Kidney (tissue), 14 donors: ENCODE results near the gene CFAP251. TPM values are rescaled to one million over a fixed set of nuclear protein-coding genes. Genes with fewer than 3 reads are reported as not detected.

Source experiments
- DNase-seq, 5 donors: peaks; one replicate each; pipeline ENCODE4 v3.0.0-alpha.2; 2013 to 2020
- FAIRE-seq: peaks from 2 replicates; lab custom pipeline; 2012; peaks lifted over from hg19 to GRCh38; lab: Jason Lieb, UNC
- H3K27ac ChIP-seq, 2 donors: one replicate each; pipeline ENCODE4 v1.7.0; 2013; ENCODE audit warnings: low read depth in 2 of 2, low read length in 2 of 2, inconsistent platforms in 1 of 2
- H3K27me3 ChIP-seq: one replicate; pipeline ENCODE4 v1.7.1; 2013; ENCODE audit warnings: low read length, inconsistent platforms; ENCODE audit not compliant: control insufficient read depth, insufficient read depth
- H3K36me3 ChIP-seq, 3 donors: one replicate each; pipeline versions ENCODE4 v1.7.0 to v1.7.1; 2013; ENCODE audit warnings: low read length in 3 of 3, control low read depth in 1 of 3, inconsistent platforms in 1 of 3; ENCODE audit not compliant: insufficient read depth in 3 of 3, control insufficient read depth in 2 of 3
- H3K4me1 ChIP-seq, 3 donors: one replicate each; pipeline versions ENCODE4 v1.7.0 to v1.7.1; 2013; ENCODE audit warnings: low read length in 3 of 3, inconsistent platforms in 1 of 3, low read depth in 1 of 3; ENCODE audit not compliant: control insufficient read depth in 2 of 3, insufficient read depth in 2 of 3
- H3K4me3 ChIP-seq, 3 donors: one replicate each; pipeline versions ENCODE4 v1.7.0 to v1.8.1; 2013; ENCODE audit warnings: low read length in 3 of 3, control low read depth in 1 of 3, inconsistent platforms in 1 of 3
- H3K9ac ChIP-seq, 3 donors: one replicate each; pipeline versions ENCODE4 v1.7.0 to v1.7.1; 2013; ENCODE audit warnings: low read length in 3 of 3, control low read depth in 1 of 3, inconsistent platforms in 1 of 3
- H3K9me3 ChIP-seq, 3 donors: one replicate each; pipeline versions ENCODE4 v1.7.0 to v1.7.1; 2013; ENCODE audit warnings: low read length in 3 of 3, control low read depth in 1 of 3, inconsistent platforms in 1 of 3; ENCODE audit not compliant: control insufficient read depth in 2 of 3, insufficient read depth in 1 of 3
- CTCF ChIP-seq: IDR thresholded peaks from 3 replicates; pipeline ENCODE4 v1.5.1; 2012; ENCODE audit warnings: mild to moderate bottlenecking, moderate library complexity, borderline replicate concordance; ENCODE audit not compliant: insufficient read depth; ENCODE audit errors: extremely low read depth
- intact Hi-C: fragments of 100-400 bp; cut with DNase I; formaldehyde crosslinking; loops from one replicate; pipeline ENCODE4 v1.11.1; 2022
- polyA plus RNA-seq: library from polyadenylated mRNA; stranded (reverse); fragments of 350-450 nt; fragmentation: Illumina TruSeq; extraction: RNeasy Lipid Tissue Mini Kit (QIAGEN cat#74804); gene quantifications from one replicate; pipeline ENCODE4 v1.2.3, GENCODE V29; 2014; ENCODE audit warnings: low read depth, low replicate concordance; ENCODE audit not compliant: insufficient read depth
- total RNA-seq: library from RNA; stranded (reverse); fragmentation: NEBNext Ultra II Directional; extraction: Animal tissue kit (Norgen Biotek cat#: 25700); gene quantifications from one replicate; pipeline ENCODE4 v1.2.1, GENCODE V29; 2021
- donor health status: control.
- donor health status: control.
- donor health status: control.
- donor health status: control.
- donor health status: control.
- donor health status: DM: yes; HTN: yes; CAD: no.
- donor health status: Normal renal cell carcinoma (clear cell type).

The CFAP251 gene
- total and polyA plus RNA-seq, 2 donors from 2014 or later = 2.9 to 10.8 TPM

DNA sequence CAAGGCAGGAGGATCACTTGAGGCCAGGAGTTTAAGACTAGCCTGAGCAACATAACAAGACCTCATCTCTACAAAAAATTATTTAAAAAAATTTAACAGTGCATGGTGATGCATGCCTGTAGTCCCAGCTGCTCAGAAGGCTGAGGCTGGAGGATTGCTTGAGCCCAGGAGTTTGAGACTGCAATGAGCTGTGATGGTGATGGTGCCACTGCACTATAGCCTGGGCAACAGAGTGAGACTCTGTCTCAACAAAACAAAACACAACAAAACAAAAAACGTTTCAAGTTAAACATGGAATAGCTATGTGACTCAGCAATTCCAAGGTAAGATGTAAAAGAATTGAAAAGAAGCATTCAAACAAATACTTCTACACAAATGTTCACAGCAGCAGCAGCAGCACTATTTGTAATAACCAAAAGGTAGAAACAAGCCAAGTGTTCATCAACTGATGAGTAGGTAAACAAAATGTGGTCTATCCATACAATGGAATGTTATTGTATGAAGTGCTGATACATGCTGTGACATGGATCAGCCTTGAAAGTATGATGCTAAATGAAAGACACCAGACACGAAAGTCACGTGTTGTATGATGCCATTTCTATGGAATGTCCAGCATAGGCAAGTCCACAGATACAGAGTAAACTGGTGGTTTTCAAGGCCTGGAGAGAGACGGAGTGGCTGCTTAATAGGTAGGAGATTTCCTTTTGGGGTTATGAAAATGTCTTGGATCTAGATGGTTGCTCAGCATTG is 31.4 kb downstream of the CFAP251 start:
- H3K9ac ChIP-seq = no peak overlapping the region
- H3K9me3 ChIP-seq = no peaks in the 10 kb centered on the region
- H3K27ac ChIP-seq = no peak overlapping the region
- peaks cover 0 to 4% (median 0%) of the 10 kb centered on the region in 3 donors for H3K36me3 ChIP-seq
- no peaks in the 10 kb centered on the region for H3K27me3 ChIP-seq
- no peak for DNase-seq
- H3K4me1 ChIP-seq = no peaks in the 10 kb centered on the region
- intact Hi-C loops = no loop called here
- FAIRE-seq = no peak
- no peak for TF ChIP-seq CTCF
- H3K4me3 ChIP-seq = no peak overlapping the region

DNA sequence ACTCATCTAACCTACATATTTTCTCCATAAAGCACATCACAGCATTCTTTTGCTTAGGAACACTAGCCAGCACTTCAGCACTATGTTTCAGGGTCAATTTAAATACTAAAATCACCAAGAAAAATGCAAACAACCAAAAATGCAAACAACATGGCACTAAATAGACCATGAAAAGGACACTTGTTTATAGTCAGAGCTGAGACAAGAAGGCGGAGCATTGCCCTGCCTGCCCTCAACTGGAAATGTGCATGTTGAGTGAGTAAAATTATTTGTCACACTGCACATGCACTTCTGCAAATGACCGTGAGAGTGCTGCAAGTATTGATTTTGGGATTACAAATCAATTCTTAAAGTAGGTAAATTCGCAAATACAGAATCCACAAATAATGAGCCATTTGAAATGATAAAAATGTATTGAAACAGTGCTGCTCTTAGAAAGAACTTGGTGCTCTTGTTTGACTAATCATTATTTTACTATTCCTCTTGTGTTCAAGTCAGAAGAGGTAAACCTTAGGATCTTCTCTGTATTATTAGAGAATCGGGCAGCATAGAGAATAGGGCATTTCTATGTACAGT is 34.8 kb downstream of the CFAP251 start:
- TF ChIP-seq CTCF = no peak
- Histone ChIP-seq H3K4me3 (no peak overlapping the region), H3K9me3 (no peaks in the 10 kb centered on the region), H3K27ac (no peak overlapping the region), H3K36me3 (peaks cover 0 to 4% (median 0%) of the 10 kb centered on the region in 3 donors), H3K9ac (no peak overlapping the region), H3K4me1 (no peaks in the 10 kb centered on the region), H3K27me3 (no peaks in the 10 kb centered on the region)
- no peak for DNase-seq
- no peak for FAIRE-seq
- intact Hi-C loops = no loop called here

DNA sequence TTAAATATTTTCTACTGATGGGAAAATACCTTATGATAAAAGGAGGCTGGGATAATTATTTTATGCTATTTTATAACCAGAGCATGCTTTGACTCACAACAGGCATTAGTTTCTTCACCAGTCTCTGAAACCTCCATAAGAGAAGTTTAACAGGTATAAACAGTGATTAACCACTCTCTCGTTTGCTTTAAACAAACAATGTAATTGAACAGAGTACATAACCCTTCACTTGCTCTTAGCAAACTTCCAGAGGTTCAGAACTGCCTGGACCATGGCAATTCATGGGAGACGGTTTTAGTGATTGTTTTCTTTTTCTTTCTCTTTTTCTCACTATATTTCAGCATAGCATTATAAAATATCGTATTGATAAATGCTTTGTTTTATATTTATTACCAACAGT is 35.3 kb downstream of the CFAP251 start:
- no peak for TF ChIP-seq CTCF
- Histone ChIP-seq H3K27me3 (no peaks in the 10 kb centered on the region), H3K4me3 (no peak overlapping the region), H3K9ac (no peak overlapping the region), H3K9me3 (no peaks in the 10 kb centered on the region), H3K27ac (no peak overlapping the region), H3K4me1 (no peaks in the 10 kb centered on the region), H3K36me3 (peaks cover 0 to 4% (median 0%) of the 10 kb centered on the region in 3 donors)
- DNase-seq = no peak
- no peak for FAIRE-seq
- intact Hi-C loops = no loop called here
